ENCODE measurements around the gene USP21. TPM values are rescaled to one million over a fixed set of nuclear protein-coding genes. Genes with fewer than 3 reads are reported as not detected.
A peak's percentile ranks its signal among the peaks of the same experiment; 100 is the strongest.

Gene USP21
- total and polyA plus RNA-seq, 9 donors, result 16.7 to 41.9 (median 36.2) TPM

- Histone ChIP-seq H3K36me3 (no peaks in the 10 kb centered on the region), H3K27ac (no peak overlapping the region), H3K9me3 (no peaks in the 10 kb centered on the region), H3K27me3 (no peaks in the 10 kb centered on the region), H3K4me1 (ENCODE audit: insufficient read depth) (no peaks in the 10 kb centered on the region), H3K4me3 (no peak overlapping the region)
- no peak for TF ChIP-seq CTCF (IDR thresholded peaks at IDR 0.05)
- TF ChIP-seq EP300 (IDR thresholded peaks at IDR 0.05), result no peak
- TF ChIP-seq POLR2A (IDR thresholded peaks at IDR 0.05), result no peak
- DNase-seq, result no peak
- WGBS, 3 donors, result 26 to 29% (median 27%) methylated on average over 1 of the region's 1 CpG
- intact Hi-C loops (cut with DNase I), result no loop called here
Observed at GRCh38 chr1:161139766-161140165, 19.5 kb upstream of the USP21 start.

- 89 to 94% (median 91%) methylated on average over 29 of the region's 29 CpGs for WGBS, 3 donors
- no peak for TF ChIP-seq POLR2A (IDR thresholded peaks at IDR 0.05)
- no peak for TF ChIP-seq CTCF (IDR thresholded peaks at IDR 0.05)
- TF ChIP-seq EP300 (IDR thresholded peaks at IDR 0.05), result no peak
- intact Hi-C loops (cut with DNase I), result no loop called here
Observed at GRCh38 chr1:161140755-161141400, 18.4 kb upstream of the USP21 start.

GRCh38 chr1:161145832-161146231, 13.5 kb upstream of the USP21 start:
- Histone ChIP-seq H3K4me3 (no peak overlapping the region), H3K27me3 (no peaks in the 10 kb centered on the region), H3K36me3 (no peaks in the 10 kb centered on the region), H3K27ac (no peak overlapping the region), H3K4me1 (ENCODE audit: insufficient read depth) (no peaks in the 10 kb centered on the region), H3K9me3 (no peaks in the 10 kb centered on the region)
- TF ChIP-seq CTCF (IDR thresholded peaks at IDR 0.05), result no peak
- TF ChIP-seq EP300 (IDR thresholded peaks at IDR 0.05), result no peak
- no peak for TF ChIP-seq POLR2A (IDR thresholded peaks at IDR 0.05)
- WGBS, 3 donors, result 72 to 79% (median 78%) methylated on average over 3 of the region's 3 CpGs
- intact Hi-C loops (cut with DNase I), result no loop called here
- no peak for DNase-seq

More at GRCh38 chr1:161140755-161141400, 18.4 kb upstream of the USP21 start:
- DNase-seq, result no peak
- Histone ChIP-seq H3K27ac (no peak overlapping the region), H3K36me3 (no peaks in the 10 kb centered on the region), H3K27me3 (no peaks in the 10 kb centered on the region), H3K9me3 (no peaks in the 10 kb centered on the region), H3K4me1 (ENCODE audit: insufficient read depth) (no peaks in the 10 kb centered on the region), H3K4me3 (no peak overlapping the region)

- H3K27me3 ChIP-seq, result no peaks in the 10 kb centered on the region
- H3K4me1 ChIP-seq (ENCODE audit: insufficient read depth), result peaks cover 6% of the 10 kb centered on the region
- no peaks in the 10 kb centered on the region for H3K9me3 ChIP-seq
- H3K36me3 ChIP-seq, result no peaks in the 10 kb centered on the region
- H3K27ac ChIP-seq, result peak overlapping the region in 1 of 2 donors; percentile 91
- peak overlapping the region; percentile 61 for H3K4me3 ChIP-seq
- TF ChIP-seq POLR2A (IDR thresholded peaks at IDR 0.05) (no peak), EP300 (IDR thresholded peaks at IDR 0.05) (no peak), CTCF (IDR thresholded peaks at IDR 0.05) (no peak)
- DNase-seq, result no peak
- 16 to 19% (median 18%) methylated on average over 9 of the region's 9 CpGs for WGBS, 3 donors
- intact Hi-C loops (cut with DNase I), result loop anchor here in 1 of 4 donors (10.0 kb wide), 1 partner anchor 868 kb away; the partner anchor contains the start of gene PEX19
Observed at GRCh38 chr1:161153176-161153575, 6.1 kb upstream of the USP21 start.

All from ovary (tissue), 9 donors.